ENCODE data around the gene SRP9.
"Not testable (repeated sequence)": the region's sequence is repeated elsewhere in the genome, so short reads cannot be mapped to it uniquely, and the experiment has no call there.

SRP9 gene

DNA sequence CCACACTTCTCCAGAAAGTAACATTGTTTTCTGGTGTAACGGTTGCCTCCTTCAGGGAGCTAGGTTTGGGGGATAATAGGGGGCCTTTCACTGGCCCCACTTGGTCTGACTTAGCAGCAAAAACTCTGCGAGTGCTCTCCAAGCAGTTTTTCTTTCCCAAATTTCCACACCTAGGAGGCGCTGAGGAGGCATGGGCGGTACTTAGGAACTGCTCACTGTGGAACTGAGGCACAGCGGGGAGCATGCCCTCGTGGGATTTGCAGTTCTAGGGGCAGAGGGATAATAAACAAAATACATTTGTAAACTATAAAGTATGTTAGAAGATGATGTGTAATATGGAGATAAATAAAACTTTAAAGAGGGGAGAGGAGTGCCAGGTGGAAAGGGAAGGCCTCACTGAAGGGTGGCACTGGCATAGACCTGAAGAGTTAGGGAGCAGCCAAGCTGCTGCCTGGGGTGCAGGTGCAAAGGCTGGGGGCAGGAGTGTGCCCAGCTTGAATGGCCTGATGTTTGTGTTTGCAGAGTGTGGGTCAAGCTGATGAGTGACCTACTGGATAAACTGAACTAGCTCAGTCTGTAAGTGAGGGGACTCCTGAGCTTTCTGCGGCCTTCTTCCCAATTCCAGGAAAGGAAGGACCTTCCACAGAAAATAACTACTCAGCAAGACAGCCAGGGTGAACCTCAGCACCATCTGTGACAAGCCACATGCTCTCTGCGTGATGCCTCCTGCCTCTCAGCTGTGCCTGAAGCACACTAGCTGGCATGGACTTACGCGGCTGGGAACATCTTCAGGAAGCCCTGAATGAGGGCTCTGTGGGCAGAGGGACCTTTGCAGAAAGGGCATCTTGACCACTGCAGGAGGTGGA lies 34.2 kb downstream of the SRP9 start:
- TF ChIP-seq, protein P1, sequence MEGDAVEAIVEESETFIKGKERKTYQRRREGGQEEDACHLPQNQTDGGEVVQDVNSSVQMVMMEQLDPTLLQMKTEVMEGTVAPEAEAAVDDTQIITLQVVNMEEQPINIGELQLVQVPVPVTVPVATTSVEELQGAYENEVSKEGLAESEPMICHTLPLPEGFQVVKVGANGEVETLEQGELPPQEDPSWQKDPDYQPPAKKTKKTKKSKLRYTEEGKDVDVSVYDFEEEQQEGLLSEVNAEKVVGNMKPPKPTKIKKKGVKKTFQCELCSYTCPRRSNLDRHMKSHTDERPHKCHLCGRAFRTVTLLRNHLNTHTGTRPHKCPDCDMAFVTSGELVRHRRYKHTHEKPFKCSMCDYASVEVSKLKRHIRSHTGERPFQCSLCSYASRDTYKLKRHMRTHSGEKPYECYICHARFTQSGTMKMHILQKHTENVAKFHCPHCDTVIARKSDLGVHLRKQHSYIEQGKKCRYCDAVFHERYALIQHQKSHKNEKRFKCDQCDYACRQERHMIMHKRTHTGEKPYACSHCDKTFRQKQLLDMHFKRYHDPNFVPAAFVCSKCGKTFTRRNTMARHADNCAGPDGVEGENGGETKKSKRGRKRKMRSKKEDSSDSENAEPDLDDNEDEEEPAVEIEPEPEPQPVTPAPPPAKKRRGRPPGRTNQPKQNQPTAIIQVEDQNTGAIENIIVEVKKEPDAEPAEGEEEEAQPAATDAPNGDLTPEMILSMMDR (IDR thresholded peaks at IDR 0.05; ENCODE audit: low read depth, low read length): peak; percentile 69
- peak overlapping the region in 1 of 2 donors; percentile 50 for H3K4me3 ChIP-seq (replicated peaks in 1 of 2; ENCODE audit: low read depth in 2 of 2, low read length in 2 of 2)
- DNase-seq (ENCODE audit: low read depth in 2 of 2): peak; percentile 34 to 48

DNA sequence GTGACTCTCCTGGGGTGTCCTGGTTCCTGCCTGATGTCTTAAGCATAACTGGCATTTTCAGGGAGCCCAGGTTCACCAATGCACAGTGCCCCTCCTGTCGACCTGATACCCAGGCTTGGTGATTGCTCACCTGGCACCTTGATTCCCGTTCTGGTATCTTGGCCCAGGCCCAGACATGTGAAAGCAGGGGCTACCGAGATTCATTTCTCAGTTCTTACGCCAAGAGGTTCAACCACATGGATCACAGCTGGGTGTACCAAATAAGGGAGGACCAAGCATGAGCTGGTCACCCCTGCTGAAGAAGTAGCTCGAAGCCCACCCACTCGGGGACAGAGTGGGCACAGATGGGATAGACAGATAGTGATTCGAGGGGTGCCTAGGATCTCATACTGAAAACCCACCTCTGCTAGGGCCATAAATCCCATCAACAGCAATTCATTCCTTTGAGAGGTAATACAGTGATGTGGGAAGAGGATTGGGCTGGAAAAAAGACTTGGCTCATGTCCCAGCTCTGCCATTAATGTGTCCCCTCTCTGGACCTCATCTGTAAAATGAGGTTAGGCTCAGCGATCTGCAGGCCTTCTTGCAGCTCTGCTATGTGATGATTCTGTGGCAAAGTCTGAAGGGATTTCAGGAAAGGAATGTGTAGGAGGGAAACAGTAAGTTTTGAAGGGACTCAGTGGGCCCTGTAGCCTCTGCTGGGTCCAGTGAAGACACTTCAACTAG lies 35.0 kb downstream of the SRP9 start:
- TF ChIP-seq, protein P1 (IDR thresholded peaks at IDR 0.05; ENCODE audit: low read depth, low read length): no peak
- DNase-seq (ENCODE audit: low read depth in 2 of 2): peak; percentile 16 to 40
- no peak overlapping the region for H3K4me3 ChIP-seq (replicated peaks in 1 of 2; ENCODE audit: low read depth in 2 of 2, low read length in 2 of 2)

DNA sequence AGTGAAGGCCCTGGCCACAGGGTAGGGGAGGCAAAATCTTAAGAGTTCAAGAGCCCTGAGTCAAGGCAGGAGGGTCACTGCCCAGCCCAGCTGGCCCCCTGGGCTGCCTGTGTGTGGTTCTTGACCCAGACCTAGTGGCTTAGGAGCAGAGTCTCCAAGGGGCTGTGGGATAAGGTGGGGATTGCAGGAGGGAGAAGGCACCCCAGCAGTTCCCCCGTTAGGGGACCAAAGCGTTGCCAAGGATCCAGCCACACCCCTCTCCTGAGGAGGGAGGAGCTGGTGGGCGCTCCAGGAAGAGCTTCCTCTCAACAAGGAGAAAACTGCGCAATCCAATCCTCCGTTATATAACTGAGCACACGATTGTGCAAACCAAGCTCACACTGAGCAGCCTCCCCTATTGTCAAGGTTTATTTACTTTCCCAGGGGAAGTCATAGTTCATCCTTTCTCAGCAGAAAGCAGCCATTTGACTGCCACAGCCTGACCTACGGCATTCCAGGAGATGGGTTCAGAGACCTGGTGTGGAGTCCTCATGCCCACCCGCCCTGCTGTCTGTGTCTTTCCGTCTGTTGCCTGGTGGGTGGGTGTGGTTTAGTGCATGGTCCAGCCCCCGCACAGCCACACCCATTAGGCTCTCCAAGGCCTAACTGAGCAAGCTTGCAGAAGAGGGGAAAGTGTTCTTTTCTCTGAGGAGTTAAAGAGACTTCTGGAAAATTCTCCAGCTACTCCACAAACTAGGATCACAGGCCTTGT lies 35.8 kb downstream of the SRP9 start:
- TF ChIP-seq, protein P1 (IDR thresholded peaks at IDR 0.05; ENCODE audit: low read depth, low read length): no peak
- peak overlapping the region in 1 of 2 donors; percentile 16 for H3K4me3 ChIP-seq (replicated peaks in 1 of 2; ENCODE audit: low read depth in 2 of 2, low read length in 2 of 2)
- DNase-seq (ENCODE audit: low read depth in 2 of 2): peak; percentile 76 to 82

DNA sequence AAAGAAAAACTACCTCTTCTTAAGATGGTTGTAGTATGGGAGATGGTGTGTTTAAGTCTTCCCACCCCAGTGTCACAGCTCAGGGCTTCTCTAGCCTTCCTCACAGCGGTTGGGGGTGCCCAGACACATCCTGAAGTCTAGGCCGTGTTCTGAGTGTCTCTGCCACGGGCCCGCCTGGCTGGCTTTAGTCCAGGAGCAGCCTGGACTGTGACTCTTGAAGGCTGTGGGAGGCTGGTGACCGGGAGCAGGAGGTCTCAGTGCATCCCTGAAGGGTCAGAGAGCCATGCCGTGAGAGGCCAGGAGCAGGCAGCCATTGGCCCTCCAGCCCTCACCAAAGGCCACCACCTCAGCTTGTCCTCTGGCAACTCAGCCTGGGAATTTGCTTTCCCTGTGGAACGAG lies 36.8 kb downstream of the SRP9 start:
- TF ChIP-seq, protein P1 (IDR thresholded peaks at IDR 0.05; ENCODE audit: low read depth, low read length): no peak
- DNase-seq (ENCODE audit: low read depth in 2 of 2): no peak

DNA sequence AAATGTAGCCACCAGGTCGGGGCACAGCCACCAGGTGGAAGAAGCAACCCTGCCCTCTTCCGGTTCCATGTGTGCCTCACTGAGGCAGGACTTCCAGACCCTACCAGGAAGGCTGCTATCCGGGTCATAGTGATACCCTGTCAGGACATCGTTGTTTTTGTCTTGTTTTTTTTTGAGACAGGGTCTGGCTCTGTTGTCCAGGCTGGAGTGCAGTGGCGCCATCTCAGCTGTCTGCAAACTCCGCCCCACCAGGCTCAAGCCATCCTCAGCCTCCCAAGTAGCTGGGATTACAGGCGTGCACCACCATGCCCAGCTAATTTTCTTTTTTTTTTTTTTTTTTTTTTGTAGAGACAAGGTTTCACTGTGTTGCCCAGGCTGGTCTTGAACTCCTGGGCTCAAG lies 37.5 kb downstream of the SRP9 start:
- DNase-seq (ENCODE audit: low read depth in 2 of 2); H3K4me3 ChIP-seq (replicated peaks in 1 of 2; ENCODE audit: low read depth in 2 of 2, low read length in 2 of 2): not testable (repeated sequence)

More for the DNA sequence above, 36.8 kb downstream of the SRP9 start:
- H3K4me3 ChIP-seq (replicated peaks in 1 of 2; ENCODE audit: low read depth in 2 of 2, low read length in 2 of 2): no peak overlapping the region

DNA sequence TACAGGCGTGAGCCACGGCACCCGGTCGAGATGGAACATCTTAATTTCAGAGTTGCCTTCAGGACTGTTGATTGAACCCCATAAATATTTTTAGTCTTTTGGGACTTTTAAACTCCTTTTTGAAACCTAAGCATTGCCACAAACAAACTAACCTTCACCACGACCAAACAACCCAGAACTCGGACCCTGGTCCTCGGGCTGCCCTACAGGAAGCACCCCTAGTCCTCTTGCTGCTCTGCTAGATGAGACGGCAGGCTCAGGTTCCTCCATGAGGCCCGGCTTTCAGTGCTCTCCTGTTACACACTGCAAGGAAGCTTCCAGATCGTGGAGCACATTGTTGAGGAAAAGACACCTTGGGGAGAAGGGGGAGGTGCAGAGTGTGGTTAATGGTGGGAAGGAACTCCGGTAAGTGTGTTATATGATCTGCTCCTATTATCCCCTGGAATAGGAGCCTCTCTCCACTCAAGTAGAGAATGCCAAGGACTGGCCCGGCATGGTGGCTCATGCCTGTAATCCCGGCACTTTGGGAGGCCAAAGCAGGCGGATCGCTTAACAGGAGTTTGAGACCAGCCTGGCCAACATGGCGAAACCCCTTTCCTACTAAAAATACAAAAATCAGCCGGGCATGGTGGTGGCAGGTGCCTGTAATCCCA lies 38.0 kb downstream of the SRP9 start:
- DNase-seq (ENCODE audit: low read depth in 2 of 2): no peak
- TF ChIP-seq, protein P1 (IDR thresholded peaks at IDR 0.05; ENCODE audit: low read depth, low read length): no peak
- H3K4me3 ChIP-seq (replicated peaks in 1 of 2; ENCODE audit: low read depth in 2 of 2, low read length in 2 of 2): no peak overlapping the region

All from cardiac fibroblast (primary cell).